ENCODE data around the gene SMIM35. TPM values are rescaled to one million over a fixed set of nuclear protein-coding genes. Genes with fewer than 3 reads are reported as not detected.

SMIM35 gene
- total RNA-seq, 4 donors from 2014 or later, result not detected

- intact Hi-C loops (cut with DNase I; ENCODE audit: low total_unique reads), result no loop called here
- 57 to 66% methylated on average over 15 of the region's 15 CpGs for WGBS, 2 donors
- H3K4me3 ChIP-seq (ENCODE audit: low read depth, poor library complexity, severe bottlenecking), result no peak overlapping the region
- DNase-seq (ENCODE audit: low spot score in 2 of 2), result no peak
- TF ChIP-seq POLR2A (IDR thresholded peaks at IDR 0.05) (no peak), CTCF (IDR thresholded peaks at IDR 0.05) (no peak)
Measured at GRCh38 chr11:118132385-118133151, 45.8 kb upstream of the SMIM35 start.

DNA sequence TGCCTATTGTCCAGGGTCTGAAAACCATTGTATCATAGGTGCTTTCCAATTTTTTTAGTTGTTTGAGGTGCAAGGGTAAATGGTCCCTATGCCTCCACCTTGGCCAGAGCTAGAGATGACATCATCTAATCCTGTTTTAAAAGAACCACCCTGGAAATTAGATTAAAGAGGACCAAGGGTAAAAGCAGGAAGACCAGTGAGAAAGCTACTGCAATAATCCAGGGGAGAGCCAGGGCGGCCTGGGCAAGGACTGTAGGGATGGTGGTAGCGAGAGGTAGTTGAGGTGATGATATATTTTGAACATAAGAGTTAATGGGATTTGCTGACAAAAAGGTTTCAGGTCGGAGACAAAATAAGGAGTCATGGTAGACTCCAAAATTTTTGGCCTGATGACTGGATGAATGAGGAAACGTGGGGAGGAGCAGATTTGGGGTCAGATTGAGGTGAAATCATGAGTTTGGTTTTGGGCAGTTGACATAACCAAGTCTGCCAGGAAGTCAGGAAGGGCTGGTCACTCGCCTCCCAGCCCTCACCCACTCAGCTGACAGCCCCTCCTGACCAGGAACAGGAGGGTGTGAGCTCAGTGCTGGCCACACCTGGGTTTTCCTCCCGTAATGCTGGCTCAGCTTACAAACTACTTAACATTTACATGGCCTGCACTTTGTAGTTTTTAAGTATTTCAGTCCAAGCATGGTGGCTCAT is 42.9 kb upstream of the SMIM35 start:
- 63 to 70% methylated on average over 6 of the region's 6 CpGs for WGBS, 2 donors
- intact Hi-C loops (cut with DNase I; ENCODE audit: low total_unique reads), result no loop called here
- H3K4me3 ChIP-seq (ENCODE audit: low read depth, poor library complexity, severe bottlenecking), result no peak overlapping the region
- TF ChIP-seq CTCF (IDR thresholded peaks at IDR 0.05) (no peak), POLR2A (IDR thresholded peaks at IDR 0.05) (no peak)
- no peak for DNase-seq (ENCODE audit: low spot score in 2 of 2)

- intact Hi-C loops (cut with DNase I; ENCODE audit: low total_unique reads), result no loop called here
- H3K4me3 ChIP-seq (ENCODE audit: low read depth, poor library complexity, severe bottlenecking), result no peak overlapping the region
- 62 to 67% methylated on average over 11 of the region's 11 CpGs for WGBS, 2 donors
- DNase-seq (ENCODE audit: low spot score in 2 of 2), result no peak
- TF ChIP-seq CTCF (IDR thresholded peaks at IDR 0.05), result no peak
- TF ChIP-seq POLR2A (IDR thresholded peaks at IDR 0.05), result no peak
Measured at GRCh38 chr11:118128721-118129470, 42.1 kb upstream of the SMIM35 start.

DNA sequence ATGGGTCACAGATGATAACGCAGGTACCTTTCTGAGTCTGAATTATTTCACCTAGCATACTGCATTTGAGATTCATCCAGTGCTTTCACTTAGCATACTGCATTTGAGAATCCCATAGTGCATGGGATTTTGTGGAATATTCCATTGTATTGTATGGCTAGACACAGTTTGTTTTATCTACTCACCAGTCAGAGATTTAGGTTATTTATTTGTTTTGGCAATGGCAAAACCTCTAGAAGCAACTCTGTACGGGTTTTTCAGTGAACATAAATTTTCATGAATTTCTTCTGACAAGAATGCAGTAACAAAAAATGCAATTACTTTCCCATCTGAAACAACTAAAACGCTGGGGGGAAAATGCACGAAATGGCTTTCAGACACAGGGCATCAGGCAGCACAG is 41.5 kb upstream of the SMIM35 start:
- TF ChIP-seq CTCF (IDR thresholded peaks at IDR 0.05) (no peak), POLR2A (IDR thresholded peaks at IDR 0.05) (no peak)
- no peak for DNase-seq (ENCODE audit: low spot score in 2 of 2)
- 39 to 42% methylated on average over 4 of the region's 4 CpGs for WGBS, 2 donors
- no peak overlapping the region for H3K4me3 ChIP-seq (ENCODE audit: low read depth, poor library complexity, severe bottlenecking)
- intact Hi-C loops (cut with DNase I; ENCODE audit: low total_unique reads), result no loop called here

- intact Hi-C loops (cut with DNase I; ENCODE audit: low total_unique reads), result no loop called here
- no peak overlapping the region for H3K4me3 ChIP-seq (ENCODE audit: low read depth, poor library complexity, severe bottlenecking)
- no peak for DNase-seq (ENCODE audit: low spot score in 2 of 2)
- no peak for TF ChIP-seq POLR2A (IDR thresholded peaks at IDR 0.05)
- TF ChIP-seq CTCF (IDR thresholded peaks at IDR 0.05), result no peak
- 79 to 89% methylated on average over 7 of the region's 7 CpGs for WGBS, 2 donors
Measured at GRCh38 chr11:118126082-118126838, 39.5 kb upstream of the SMIM35 start.
